ENCODE results near the gene HEATR1. TPM values are rescaled to one million over a fixed set of nuclear protein-coding genes. Genes with fewer than 3 reads are reported as not detected.

The HEATR1 gene
- polyA plus RNA-seq, 1 of the 3 experiments (the other 2 are of a cell fraction): 10.6 TPM

- Histone ChIP-seq H3K9ac (no peak overlapping the region), H3K27ac (ENCODE audit: low read depth in 2 of 2, low read length in 1 of 2) (no peak overlapping the region), H3K79me2 (ENCODE audit: insufficient read depth) (no peaks in the 10 kb centered on the region), H3K9me3 (no peaks in the 10 kb centered on the region), H3K4me3 (ENCODE audit: low read depth in 2 of 2, low read length in 1 of 2) (no peak overlapping the region), H3K36me3 (replicated peaks in 1 of 2; ENCODE audit: control insufficient read depth in 1 of 2, insufficient read depth in 2 of 2, low read length in 1 of 2) (no peaks in the 10 kb centered on the region), H3K9me2 (no peaks in the 10 kb centered on the region), H3K4me1 (ENCODE audit: control insufficient read depth in 1 of 2, insufficient read depth in 2 of 2, low read depth in 1 of 2, low read length in 1 of 2) (no peaks in the 10 kb centered on the region), H3F3A (replicated peaks; ENCODE audit: insufficient read depth) (no peaks in the 10 kb centered on the region), H3K4me2 (no peak overlapping the region), H4K20me1 (ENCODE audit: insufficient read depth) (no peaks in the 10 kb centered on the region), H3K27me3 (ENCODE audit: insufficient read depth) (no peaks in the 10 kb centered on the region; the same call in 1 of the 2 replicates), H2AFZ (ENCODE audit: low read depth) (no peak overlapping the region)
- ChIA-PET POLR2A (no interaction called here), CTCF (no interaction called here)
- TF ChIP-seq RAD21 (IDR thresholded peaks at IDR 0.05; ENCODE audit: low read length): no peak
- TF ChIP-seq FOXJ3 (CRISPR knock-in tag; IDR thresholded peaks at IDR 0.05): no peak
- TF ChIP-seq EP300 (IDR thresholded peaks at IDR 0.05; ENCODE audit: borderline replicate concordance in 1 of 2, low read depth in 1 of 2, low read length in 1 of 2): no peak
- TF ChIP-seq GATA2 (CRISPR knock-in tag; IDR thresholded peaks at IDR 0.05): no peak
- TF ChIP-seq SMC3 (IDR thresholded peaks at IDR 0.05; ENCODE audit: low read depth, low read length): no peak
- TF ChIP-seq, protein P1, sequence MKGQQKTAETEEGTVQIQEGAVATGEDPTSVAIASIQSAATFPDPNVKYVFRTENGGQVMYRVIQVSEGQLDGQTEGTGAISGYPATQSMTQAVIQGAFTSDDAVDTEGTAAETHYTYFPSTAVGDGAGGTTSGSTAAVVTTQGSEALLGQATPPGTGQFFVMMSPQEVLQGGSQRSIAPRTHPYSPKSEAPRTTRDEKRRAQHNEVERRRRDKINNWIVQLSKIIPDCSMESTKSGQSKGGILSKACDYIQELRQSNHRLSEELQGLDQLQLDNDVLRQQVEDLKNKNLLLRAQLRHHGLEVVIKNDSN (IDR thresholded peaks at IDR 0.05; ENCODE audit: borderline replicate concordance, low read depth): no peak
- no peak for TF ChIP-seq SIN3A (IDR thresholded peaks at IDR 0.05; ENCODE audit: borderline replicate concordance, low read depth, low read length)
- no peak for TF ChIP-seq FOXM1 (IDR thresholded peaks at IDR 0.05; ENCODE audit: low read depth)
- TF ChIP-seq GABPA (IDR thresholded peaks at IDR 0.05; ENCODE audit: low read depth): no peak
- no peak for TF ChIP-seq EZH2phosphoT487 (IDR thresholded peaks at IDR 0.05; ENCODE audit: borderline replicate concordance, low read depth)
- TF ChIP-seq RCOR1 (IDR thresholded peaks at IDR 0.05; ENCODE audit: low read length): no peak
- TF ChIP-seq, protein P2, sequence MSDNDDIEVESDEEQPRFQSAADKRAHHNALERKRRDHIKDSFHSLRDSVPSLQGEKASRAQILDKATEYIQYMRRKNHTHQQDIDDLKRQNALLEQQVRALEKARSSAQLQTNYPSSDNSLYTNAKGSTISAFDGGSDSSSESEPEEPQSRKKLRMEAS (IDR thresholded peaks at IDR 0.05; ENCODE audit: low read depth): no peak
- TF ChIP-seq JUND (IDR thresholded peaks at IDR 0.05): no peak
- TF ChIP-seq CHD2 (IDR thresholded peaks at IDR 0.05; ENCODE audit: low read length, partially characterized antibody): no peak
- TF ChIP-seq CTCF (IDR thresholded peaks at IDR 0.05): no peak
- no peak for TF ChIP-seq NRF1 (IDR thresholded peaks at IDR 0.05; ENCODE audit: low read depth, low read length)
- no peak for TF ChIP-seq NFIC (IDR thresholded peaks at IDR 0.05; ENCODE audit: borderline replicate concordance)
- TF ChIP-seq RFX5 (IDR thresholded peaks at IDR 0.05; ENCODE audit: low read length): no peak
- TF ChIP-seq, protein P3, sequence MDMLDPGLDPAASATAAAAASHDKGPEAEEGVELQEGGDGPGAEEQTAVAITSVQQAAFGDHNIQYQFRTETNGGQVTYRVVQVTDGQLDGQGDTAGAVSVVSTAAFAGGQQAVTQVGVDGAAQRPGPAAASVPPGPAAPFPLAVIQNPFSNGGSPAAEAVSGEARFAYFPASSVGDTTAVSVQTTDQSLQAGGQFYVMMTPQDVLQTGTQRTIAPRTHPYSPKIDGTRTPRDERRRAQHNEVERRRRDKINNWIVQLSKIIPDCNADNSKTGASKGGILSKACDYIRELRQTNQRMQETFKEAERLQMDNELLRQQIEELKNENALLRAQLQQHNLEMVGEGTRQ (IDR thresholded peaks at IDR 0.05; ENCODE audit: borderline replicate concordance, low read depth, low read length): no peak
- no peak for TF ChIP-seq POLR2AphosphoS5 (IDR thresholded peaks at IDR 0.05; ENCODE audit: low read depth, low read length)
- DNase-seq: no peak
- 57% methylated on average over 1 of the region's 1 CpG for WGBS (ENCODE audit: low lambda C conversion rate)
These were observed 8.0 kb upstream of the HEATR1 start for GRCh38 chr1:236612349-236612748.
